ENCODE results near the gene KLHL22.
A peak's percentile ranks its signal among the peaks of the same experiment; 100 is the strongest.

GRCh38 chr22:20393705-20394476 lies 101.7 kb downstream of the KLHL22 start, which contains the start of gene ZNF74:
- TF ChIP-seq CTCF (IDR thresholded peaks at IDR 0.05; ENCODE audit: borderline replicate concordance, extremely low read depth, low read length, poor library complexity, severe bottlenecking), result peak; percentile 3
- no peak for TF ChIP-seq EZH2 (IDR thresholded peaks at IDR 0.05; ENCODE audit: borderline replicate concordance, low read depth, low read length, severe bottlenecking)

All from DND-41 (cell line).